Fibroblast of lung (primary cell): ENCODE measurements around the gene TENM4.

Source experiments
- EZH2 ChIP-seq: IDR thresholded peaks from 2 replicates; pipeline ENCODE4 v1.5.1; 2012; ENCODE audit warnings: low read length, control low read depth, mild to moderate bottlenecking; ENCODE audit errors: missing control alignments
- TF ChIP-seq, protein P1 (sequence below), 2 donors: IDR thresholded peaks in 1 of 2; conservative IDR thresholded peaks in 1 of 2; 1 replicate in 1 of 2; 2 replicates in 1 of 2; pipeline ENCODE4 v1.5.1; 2011 to 2012; ENCODE audit warnings: low read length in 2 of 2, control low read depth in 1 of 2, inconsistent platforms in 1 of 2, low read depth in 1 of 2, mild to moderate bottlenecking in 1 of 2

DNA sequence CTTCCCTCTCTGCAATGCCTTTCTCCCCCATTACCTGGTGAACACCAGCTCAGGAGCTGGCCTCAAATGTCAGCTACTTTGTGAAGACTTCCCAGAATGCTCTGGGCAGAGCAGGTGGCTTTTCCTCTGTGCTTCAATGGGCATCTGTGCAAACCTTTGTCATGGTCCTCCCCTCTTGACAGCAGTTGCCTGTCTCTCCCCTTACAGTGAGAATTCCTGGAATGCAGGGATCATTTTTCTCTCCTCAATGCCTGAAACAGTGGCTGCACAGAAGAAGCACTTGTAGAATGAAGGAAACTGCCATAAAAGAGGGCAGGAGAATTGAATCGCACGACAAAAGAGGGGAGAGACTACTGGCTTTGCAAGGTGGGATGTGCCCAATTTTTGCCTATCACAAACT, 773.4 kb downstream of the TENM4 start:
- TF ChIP-seq, protein P1, sequence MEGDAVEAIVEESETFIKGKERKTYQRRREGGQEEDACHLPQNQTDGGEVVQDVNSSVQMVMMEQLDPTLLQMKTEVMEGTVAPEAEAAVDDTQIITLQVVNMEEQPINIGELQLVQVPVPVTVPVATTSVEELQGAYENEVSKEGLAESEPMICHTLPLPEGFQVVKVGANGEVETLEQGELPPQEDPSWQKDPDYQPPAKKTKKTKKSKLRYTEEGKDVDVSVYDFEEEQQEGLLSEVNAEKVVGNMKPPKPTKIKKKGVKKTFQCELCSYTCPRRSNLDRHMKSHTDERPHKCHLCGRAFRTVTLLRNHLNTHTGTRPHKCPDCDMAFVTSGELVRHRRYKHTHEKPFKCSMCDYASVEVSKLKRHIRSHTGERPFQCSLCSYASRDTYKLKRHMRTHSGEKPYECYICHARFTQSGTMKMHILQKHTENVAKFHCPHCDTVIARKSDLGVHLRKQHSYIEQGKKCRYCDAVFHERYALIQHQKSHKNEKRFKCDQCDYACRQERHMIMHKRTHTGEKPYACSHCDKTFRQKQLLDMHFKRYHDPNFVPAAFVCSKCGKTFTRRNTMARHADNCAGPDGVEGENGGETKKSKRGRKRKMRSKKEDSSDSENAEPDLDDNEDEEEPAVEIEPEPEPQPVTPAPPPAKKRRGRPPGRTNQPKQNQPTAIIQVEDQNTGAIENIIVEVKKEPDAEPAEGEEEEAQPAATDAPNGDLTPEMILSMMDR (conservative IDR thresholded peaks at IDR 0.05 in 1 of 2, IDR thresholded peaks at IDR 0.05 in 1 of 2; ENCODE audit: low read depth in 1 of 2, low read length in 2 of 2): no peak
- no peak for TF ChIP-seq EZH2
